HG02642 (cell line): Measurements from ENCODE around the gene MDM2.

Experiments
- ATAC-seq: cut with Tn5 transposase; IDR thresholded peaks from one replicate; pipeline ENCODE4 v1.9.1; 2021; ENCODE audit warnings: mild to moderate bottlenecking; ENCODE audit not compliant: unreplicated experiment, poor library complexity

MDM2 gene

DNA sequence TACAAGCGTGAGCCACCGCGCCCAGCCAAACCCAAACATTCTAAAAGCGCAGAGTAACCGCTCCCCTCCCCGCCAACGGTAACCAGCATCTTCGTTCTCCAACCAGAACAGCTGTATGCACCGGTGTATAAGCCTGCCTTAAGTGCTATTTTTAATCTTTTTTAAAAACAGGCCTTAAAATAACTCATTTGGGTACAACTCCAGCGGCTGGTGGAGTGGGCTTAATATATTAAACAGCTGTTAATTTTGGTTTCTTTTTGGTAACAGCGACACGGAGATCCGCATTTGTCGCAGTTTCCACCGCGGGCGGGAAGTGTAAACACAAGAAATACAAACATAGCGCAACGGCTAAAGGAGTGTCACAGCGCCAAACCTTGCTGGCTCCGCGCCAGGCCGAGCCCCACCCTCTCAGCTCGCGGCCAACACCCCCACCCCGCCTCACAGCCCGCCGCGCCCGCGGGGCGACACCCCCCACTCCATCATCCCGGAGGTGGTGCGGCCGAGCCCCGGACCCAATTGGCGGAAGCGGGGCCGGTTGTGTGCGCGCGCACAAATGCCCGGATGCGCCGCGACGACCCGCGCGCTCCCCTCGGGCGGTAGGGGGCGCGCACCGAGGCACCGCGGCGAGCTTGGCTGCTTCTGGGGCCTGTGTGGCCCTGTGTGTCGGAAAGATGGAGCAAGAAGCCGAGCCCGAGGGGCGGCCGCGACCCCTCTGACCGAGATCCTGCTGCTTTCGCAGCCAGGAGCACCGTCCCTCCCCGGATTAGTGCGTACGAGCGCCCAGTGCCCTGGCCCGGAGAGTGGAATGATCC, at the start of gene MDM2:
MDM2 (plus strand) TSS at position 602 of the 812 bp plus-strand sequence. CDS start 301 bp downstream, outside the sequence.
- ATAC-seq, result peak; percentile 80

DNA sequence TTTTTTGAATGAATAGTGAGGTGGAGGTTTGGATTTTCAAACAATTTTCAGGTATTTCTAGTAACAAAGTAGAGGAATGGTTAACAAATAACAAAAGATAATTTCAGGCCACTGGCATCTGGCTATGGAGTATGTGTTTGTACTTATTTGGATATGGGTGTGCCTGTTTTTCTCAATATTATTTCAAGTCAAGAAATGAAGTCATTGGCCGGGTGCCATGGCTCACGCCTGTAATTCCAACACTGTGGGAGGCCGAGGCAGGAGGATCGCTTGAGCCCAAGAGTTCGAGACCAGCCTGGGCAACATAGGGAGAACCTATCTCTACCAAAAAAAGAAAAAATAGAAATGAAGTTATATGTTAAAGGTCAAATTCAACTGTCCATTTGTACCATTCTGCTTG, 48.1 kb upstream of the MDM2 start:
- ATAC-seq, result no peak

DNA sequence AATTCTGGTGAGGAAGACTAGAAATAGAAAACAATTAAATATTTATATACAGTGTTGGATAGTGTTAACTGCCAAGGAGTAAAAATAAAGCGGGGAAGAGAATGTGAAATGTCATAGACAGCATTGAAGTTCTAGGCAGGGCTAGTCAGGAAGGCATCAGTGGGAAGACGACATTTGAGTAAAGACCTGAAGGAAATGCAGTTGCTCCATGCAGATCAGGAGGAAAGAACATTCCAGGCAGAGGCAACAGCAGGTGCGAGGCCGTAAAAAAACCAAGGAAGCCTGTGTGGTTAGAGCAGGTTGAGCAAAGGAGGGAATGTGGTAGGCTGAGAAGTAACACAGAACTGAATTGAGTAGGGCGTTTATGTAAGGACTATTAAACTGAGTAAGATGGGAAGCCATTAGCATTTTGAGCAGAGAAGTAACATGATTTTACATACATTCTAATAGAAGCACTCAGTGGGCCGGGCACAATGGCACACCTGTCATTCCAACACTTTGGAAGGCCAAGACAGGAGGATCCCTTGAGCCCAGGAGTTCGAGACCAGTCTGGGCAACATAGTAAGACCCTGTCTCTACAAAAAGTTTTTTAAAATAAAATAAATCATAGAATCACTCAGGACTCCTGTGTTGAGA, 47.1 kb upstream of the MDM2 start:
- ATAC-seq, result no peak

DNA sequence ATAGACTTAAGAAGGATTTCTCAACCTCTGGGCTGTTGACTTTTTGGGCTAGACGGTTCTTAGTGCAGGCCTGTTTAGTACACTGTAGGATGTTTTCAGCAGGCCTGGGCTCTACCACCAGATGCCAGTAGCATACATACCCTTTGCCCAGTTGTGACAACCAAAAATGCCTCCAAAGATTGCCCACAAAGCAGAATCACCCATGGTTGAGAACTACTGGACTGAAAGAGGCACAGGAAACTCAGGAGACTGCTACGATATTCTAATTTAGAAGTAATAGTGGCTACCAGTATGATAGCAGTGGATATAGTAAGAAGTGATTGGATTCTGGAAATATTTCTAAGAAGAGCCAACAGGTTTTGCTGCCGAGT, 46.5 kb upstream of the MDM2 start:
- ATAC-seq, result no peak

DNA sequence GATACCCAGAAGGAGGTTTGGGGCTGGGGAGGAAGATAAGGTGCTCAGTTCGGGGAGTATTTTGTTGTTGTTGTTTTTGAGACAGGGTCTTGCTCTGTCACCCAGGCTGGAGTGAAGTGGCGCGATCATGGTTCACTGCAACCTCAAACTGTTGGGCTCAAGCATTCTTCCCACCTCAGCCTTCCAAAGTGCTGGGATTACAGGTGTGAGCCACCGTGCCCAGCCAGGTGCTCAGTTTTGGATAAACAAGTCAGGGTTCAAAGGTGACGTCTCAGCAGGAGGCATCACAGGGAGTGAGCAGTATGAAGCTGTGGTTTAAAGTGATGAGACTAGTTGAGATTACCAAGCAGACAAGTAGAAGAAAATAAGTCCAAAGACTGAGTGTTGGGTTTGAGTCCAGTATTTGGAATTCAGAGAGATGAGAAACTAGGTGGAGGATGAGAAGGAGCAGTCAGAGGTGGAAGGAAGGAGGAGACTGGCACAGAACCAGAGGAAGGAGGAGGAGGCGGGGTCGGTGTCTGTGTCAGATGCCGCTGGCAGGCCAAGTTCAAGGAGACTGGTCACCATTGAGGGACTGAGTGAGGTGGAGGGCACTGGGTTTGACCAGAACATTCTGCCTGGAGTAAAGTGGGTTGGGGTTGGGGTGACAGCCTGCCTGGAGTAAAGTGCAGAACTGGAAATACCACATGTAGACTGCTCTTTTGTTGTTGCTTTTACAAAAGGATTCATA, 45.9 kb upstream of the MDM2 start:
- ATAC-seq, result no peak

DNA sequence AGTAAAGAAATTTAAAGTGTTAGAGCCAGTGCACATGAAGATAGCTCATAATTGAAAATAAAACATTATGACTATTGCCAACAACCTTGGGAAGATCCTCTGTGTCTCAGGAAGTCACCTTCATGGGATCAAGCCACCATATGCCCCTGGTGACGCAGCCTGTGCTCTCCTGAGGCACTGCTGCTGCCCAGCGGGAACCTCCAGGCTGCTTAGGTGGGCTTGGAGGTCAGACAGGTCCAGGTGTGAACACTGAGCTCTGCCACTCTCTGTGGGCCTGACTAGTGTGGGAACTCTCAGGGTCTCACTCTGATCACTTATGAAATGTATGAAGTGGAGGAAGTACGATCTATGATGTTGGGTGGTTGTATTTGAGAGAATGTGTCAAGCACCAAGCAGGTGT, 45.3 kb upstream of the MDM2 start:
- no peak for ATAC-seq

DNA sequence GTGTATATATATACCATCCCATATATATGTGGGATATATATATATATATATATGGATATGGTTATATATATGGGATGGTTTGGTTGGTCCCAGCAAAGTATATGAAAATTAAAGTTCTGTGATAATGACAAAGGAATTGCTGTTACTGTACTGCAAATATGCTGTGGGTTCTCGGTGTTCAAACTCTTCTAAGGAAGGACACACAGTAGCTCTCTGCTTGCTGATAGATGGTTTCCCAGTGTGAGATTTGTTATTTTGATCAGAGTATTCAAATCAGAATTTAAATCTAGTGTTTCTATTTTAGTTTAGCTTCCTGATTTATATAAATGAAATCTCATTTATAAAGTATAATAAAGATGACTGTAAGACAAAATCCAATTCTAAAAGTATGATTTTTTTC, 42.3 kb upstream of the MDM2 start:
- no peak for ATAC-seq

DNA sequence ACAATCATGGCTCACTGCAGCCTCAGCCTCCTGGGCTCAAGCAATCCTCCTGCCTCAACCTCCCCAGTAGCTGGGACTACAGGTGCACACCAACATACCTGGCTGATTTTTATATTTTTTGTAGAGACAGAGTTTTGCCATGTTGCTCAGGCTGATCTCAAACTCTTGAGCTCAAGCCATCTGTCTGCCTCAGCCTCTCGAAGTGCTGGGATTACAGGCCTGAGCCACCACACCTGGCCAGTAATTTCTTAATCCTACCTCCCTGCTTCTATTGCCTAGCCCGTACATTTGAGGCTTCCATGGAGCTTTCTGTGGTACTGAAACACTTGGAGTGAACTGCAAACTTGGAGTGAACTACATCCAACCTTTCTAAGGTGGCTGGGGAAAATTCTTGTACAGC, 41.3 kb upstream of the MDM2 start:
- no peak for ATAC-seq

DNA sequence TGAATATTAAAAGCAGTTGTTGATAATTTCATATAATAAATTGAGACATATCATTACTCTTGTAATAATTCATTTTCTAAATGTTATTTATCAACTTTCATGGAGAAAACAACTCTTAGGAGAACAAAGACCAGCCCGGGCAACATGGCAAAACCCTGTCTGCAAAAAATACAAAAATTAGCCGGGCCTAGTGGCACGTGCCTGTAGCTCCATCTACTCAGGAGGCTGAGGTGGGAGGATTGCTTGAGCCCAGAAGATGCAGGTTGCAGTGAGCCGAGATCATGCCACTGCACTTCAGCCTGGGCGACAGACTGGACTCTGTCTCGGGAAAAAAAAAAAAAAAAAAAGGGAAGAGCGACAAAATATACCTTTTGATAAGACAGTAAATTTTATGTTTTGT, 40.8 kb upstream of the MDM2 start:
- no peak for ATAC-seq

DNA sequence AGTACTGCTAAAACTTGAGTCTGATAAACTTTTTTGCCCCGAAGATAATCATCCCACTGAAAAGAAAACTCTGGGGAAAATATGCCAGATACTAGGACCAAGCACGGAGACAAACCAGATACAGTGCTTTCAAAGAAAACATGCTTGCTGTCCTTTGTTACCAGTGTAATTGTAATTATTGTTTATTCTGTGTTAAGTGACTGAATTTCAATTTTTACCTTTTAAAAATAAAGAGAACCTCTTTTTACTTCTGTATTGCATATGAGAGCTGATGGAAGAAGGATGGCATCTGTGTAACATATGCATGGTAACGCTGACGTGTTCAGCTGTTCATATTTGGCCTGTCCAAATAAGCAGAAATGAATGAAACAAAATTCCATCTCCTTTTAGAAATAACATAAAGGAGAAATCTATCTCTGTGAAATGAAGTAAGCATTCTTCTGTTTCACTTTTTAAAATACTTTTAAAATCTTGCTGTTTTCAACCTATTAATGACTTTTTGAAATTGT, 39.5 kb upstream of the MDM2 start:
- ATAC-seq, result no peak

DNA sequence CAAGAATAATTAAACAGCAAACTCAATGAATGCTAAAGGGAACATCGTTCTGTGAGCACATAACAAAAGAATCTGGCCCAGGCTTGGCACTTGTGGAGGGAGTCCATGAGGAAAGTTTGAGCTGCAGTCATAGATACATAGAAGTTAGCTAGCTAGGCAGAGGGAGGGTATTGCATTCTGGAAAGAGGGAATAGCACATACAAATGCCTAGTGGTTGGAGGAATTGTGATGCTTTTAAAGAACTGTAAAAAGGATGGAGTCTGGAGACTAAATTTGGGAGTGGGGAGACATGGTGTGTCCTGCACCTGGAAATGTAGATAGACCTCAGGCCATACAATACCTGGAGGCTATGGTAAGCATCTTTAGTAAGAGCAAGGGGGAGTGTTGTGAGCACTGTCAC, 38.0 kb upstream of the MDM2 start:
- ATAC-seq, result no peak

DNA sequence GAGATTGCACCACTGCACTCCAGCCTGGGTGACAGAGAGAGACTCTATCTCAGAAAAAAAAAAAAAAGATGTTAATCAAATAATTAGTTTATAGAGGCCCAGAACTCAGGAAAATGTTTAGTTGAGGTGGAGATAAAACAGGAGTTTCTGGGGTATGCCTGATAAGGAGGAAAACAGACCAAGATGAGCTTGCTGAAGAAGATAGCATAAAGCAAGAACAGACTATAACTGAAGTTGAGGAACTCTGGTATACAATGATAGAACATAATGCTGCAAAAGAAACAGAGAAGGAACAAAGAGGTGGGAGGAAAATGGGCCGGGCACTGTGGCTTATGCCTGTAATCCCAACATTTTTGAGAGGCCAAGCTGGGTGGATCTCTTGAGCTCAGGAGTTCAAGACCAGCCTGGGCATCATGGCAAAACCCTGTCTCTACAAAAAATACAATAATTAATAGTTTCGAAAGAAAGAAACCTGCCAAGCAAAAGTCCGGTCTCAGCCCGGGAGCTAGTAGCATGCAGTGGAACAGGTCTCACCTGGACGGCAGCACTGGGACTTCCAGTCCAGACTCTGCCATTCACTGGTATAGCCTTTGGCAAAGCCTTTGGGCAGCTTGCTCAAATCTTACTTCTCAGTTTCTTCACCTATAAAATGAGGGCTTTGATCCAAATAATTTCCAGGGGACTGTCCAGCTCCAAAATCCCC, 36.6 kb upstream of the MDM2 start:
- no peak for ATAC-seq

DNA sequence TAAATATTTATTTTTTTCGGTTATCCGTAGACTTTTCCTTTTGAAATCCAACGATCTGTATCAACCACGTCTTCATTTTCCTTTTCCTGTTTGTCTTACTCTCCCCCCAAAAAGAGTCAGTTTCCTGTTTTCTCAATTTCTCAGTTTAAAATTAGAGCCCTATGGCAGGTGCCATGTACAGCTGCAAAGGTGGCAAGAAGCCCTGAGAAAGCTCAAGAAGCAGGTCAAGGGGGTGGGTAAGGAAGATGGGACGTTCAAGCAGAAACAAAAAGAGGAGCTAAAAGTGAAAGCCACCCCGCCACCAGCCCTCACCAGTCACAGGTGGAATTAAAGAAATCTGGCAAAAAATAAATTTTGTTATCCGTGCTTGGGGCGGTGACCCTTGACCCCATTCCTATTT, 35.3 kb upstream of the MDM2 start:
- ATAC-seq, result peak; percentile 84

DNA sequence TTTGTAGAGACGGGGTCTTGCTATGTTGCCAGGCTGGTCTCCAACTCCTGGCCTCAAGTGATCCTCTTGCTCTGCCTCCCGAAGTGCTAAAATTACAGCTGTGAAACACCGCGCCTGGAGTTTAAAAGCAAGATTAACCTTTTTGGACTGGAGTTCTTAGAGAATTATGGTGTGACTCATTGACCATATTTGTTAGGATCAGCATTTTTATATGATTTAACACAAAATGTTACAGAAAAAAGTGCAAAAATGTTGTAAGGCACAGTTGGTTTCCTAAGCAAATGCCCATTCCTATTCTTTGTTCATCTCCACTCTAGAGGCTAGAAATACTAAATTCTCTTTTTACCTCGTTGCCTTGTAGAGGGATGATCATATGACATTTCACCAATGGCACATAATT, 34.4 kb upstream of the MDM2 start:
- no peak for ATAC-seq

DNA sequence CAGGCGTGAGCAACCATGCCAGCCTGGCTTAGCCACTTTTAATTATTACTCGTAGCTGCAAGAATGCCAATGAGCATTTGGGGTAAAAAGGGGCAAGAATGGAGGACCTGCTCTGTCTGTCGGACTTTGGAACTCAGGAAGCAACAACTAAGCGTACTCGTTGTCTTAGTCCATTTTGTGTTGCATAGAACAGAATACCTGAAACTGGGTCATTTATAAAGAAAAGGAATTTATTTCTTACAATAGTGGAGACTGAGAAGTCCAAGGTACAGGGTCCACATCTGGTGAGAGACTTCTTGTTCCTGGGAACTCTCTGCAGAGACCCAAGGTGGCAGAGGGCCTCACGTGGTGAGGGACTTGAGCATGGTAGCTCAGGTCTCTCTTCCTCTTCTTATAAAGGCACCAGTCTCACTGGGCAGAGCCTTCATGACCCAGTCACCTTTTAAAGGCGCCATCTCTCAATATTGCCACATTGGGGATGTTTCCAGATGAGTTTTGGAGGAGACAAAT, 32.8 kb upstream of the MDM2 start:
- ATAC-seq, result no peak

DNA sequence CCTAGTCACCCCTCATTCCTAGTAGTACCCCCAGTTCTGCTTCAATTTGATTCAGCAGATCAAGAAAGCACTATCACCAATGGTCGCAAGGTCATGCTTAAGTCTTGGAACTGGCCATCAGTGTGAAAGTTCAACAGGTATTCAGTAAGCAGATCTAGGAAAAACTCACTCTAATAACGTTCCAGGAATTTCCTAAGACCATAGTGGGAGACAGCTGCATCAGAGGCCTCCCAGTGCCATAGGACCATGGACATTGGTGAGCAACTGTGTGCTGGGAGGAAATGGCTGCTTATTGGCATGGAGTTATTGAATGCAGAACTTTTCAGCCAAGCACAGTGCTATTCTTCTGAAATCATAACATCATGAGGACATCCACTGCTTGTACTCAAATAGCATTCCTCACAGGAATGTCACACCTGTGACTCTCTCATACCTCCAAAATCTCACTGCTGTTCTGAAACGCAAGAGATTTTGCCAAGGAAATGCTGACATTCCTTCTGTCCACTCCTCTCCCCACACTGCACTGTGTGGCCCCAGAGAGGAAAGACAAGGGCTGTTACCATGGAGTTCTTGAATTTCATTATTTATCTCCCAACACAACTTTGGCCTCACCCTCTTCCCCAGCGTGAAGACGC, 30.9 kb upstream of the MDM2 start:
- no peak for ATAC-seq

DNA sequence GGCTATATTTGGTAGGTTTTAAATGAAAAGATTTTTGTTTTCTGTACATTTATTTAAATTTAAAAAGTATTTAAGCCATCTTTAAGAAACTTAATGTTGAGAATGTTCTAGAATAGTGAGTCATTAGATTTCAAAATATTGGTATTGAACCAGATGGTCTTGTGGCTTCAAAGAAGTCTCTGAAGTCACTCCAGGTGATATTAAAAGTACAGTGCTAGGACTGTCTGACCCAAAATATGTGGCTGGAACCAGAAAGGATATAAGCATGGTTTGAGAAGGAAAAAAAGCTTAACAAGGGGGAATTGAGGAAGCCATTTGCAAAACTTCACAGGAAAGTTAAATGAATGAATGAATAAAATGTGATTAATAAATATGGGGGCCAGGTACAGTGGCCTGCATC, 28.7 kb upstream of the MDM2 start:
- ATAC-seq, result no peak

DNA sequence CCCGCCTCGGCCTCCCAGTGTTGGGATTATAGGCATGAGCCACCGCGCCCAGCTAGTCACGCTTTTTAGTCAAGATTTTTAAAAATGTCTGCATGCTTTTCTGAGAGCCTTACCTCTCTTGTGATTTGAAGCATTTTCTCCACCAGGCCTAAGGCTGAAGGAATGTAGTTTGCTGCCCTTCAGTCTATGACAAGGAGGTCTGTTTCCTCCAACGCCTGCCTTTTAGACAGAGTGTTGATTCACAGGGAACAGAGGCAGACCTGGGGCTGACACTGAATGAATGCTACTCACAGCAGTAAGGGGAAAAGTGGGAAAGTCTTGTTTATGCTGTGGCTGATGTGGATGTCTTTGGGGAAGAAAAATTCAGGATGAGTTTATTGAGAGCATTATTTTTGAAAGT, 27.2 kb upstream of the MDM2 start:
- ATAC-seq, result no peak

DNA sequence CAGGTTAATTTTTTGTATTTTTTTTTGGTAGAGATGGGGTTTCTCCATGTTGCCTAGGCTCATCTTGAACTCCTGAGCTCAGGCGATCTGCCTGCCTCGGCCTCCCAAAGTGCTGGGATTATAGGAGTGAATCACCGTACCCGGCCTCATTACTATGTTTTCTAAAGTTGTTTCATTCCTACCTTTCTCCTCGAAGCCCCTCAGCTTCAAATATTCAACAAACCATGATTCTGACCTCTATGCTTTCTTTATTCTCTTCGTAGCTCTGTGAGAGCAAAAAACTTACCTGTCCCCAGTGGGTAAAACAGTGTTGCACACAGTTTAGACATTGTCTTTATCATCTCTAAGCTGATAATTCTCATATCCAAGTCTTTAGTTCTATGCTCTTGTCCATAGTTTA, 26.2 kb upstream of the MDM2 start:
- ATAC-seq, result no peak

DNA sequence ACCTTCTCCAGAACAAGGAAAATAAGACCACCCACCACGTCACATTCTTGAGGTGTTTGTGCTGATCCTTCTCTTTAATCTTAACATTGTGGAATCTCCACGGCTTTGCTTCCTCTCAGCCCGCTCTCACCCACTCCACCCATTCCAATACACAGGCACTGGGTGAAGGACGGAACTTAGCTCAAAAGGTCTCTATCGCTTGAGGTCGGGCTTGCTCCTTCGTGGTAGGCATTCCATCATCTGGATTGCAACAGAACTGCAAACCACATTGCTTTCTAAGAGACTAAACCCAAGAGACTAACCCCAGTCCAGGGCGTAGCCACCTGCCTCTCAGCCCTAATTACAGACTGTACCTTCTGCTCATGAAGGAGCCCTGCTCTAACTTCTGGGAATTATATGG, 24.0 kb upstream of the MDM2 start:
- no peak for ATAC-seq
